OCI-LY7 (cell line): ENCODE measurements around the gene ABCB8.

Source experiments
- CTCF ChIP-seq: fragments of 200-600 bp; sonication (generic); conservative IDR thresholded peaks from 2 replicates; pipeline ENCODE4 v1.5.1; 2014; ENCODE audit warnings: mild to moderate bottlenecking, antibody characterized with exemption, low read length, moderate library complexity, mixed read lengths
- EZH2phosphoT487 ChIP-seq: fragments of 200-600 bp; sonication (generic); IDR thresholded peaks from 2 replicates; pipeline ENCODE4 v1.6.1; 2018; ENCODE audit warnings: low read depth, borderline replicate concordance, mild to moderate bottlenecking, mixed run types, antibody characterized with exemption, low read length, moderate library complexity, mixed read lengths

- TF ChIP-seq CTCF (no peak), EZH2phosphoT487 (no peak)
These were observed 29.9 kb downstream of the ABCB8 start for GRCh38 chr7:151057989-151058780.
